Measurements from ENCODE around the gene PPAT.

GRCh38 chr4:56462157-56462556 is 26.7 kb upstream of the PPAT start:
- no peak for TF ChIP-seq CTCF (IDR thresholded peaks at IDR 0.05)
- TF ChIP-seq EZH2 (IDR thresholded peaks at IDR 0.05; ENCODE audit: borderline replicate concordance, insufficient read depth, low read depth, low read length, poor library complexity, severe bottlenecking) = no peak
